ENCODE results near the gene SLC41A1.
"Not testable (repeated sequence)": the region's sequence is repeated elsewhere in the genome, so short reads cannot be mapped to it uniquely, and the experiment has no call there.

The SLC41A1 gene

DNA sequence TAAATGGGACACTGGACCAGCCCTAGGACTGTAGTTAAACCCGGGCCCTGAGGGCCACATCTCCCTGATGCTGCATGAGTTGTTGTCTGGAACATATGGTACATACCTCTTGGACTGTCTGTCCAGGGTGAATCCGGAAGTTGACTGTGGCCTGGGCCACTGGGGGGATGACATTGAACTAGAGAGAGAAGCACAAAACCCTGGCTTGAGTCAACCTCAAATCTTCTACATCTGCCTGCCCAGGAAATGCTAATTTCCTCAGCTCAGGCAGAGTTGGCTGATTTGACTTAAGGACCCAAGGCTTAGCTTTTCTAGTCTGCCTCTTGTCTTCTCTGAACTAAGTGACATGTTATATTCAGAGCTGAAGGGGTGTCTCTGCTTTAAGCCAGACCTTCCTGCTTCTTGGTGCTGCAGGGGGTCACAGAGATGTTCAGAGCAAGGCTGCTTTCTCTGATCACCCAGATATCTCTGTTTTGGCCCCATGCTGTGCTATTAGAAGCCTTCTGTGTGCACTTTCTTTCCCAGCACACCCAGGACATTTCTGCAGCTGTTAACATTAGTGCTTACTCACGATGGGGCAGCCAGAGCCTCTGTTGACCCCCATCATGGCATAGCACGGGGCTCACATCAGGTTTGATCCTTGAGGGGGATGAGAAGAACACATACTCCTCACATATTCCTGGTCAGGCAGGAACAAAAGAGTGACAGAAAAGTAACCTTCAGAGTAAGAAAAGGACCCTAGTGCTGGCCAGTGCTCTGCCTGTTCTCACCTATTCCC is 27.3 kb upstream of the SLC41A1 start:
- Histone ChIP-seq H3K36me3 (ENCODE audit: control insufficient read depth, insufficient read depth, low read length) (no peaks in the 10 kb centered on the region), H3K9ac (ENCODE audit: low read depth, low read length) (no peak overlapping the region), H3K4me1 (ENCODE audit: control insufficient read depth, insufficient read depth, low read length) (peaks cover 3% of the 10 kb centered on the region), H3K9me3 (ENCODE audit: control insufficient read depth, insufficient read depth, low read length) (no peaks in the 10 kb centered on the region), H3K27me3 (ENCODE audit: control insufficient read depth, insufficient read depth, low read length) (no peaks in the 10 kb centered on the region), H3K4me3 (ENCODE audit: low read depth, low read length) (no peak overlapping the region)

GRCh38 chr1:205837382-205837970 is 24.5 kb upstream of the SLC41A1 start:
- no peaks in the 10 kb centered on the region for H3K36me3 ChIP-seq (ENCODE audit: control insufficient read depth, insufficient read depth, low read length)
- no peak overlapping the region for H3K4me3 ChIP-seq (ENCODE audit: low read depth, low read length)
- H3K9ac ChIP-seq (ENCODE audit: low read depth, low read length), result no peak overlapping the region
- no peaks in the 10 kb centered on the region for H3K9me3 ChIP-seq (ENCODE audit: control insufficient read depth, insufficient read depth, low read length)
- peaks cover 3% of the 10 kb centered on the region for H3K4me1 ChIP-seq (ENCODE audit: control insufficient read depth, insufficient read depth, low read length)
- no peaks in the 10 kb centered on the region for H3K27me3 ChIP-seq (ENCODE audit: control insufficient read depth, insufficient read depth, low read length)

GRCh38 chr1:205834751-205835150 is 21.8 kb upstream of the SLC41A1 start:
- Histone ChIP-seq H3K9ac (ENCODE audit: low read depth, low read length) (no peak overlapping the region), H3K4me3 (ENCODE audit: low read depth, low read length) (no peak overlapping the region), H3K4me1 (ENCODE audit: control insufficient read depth, insufficient read depth, low read length) (no peaks in the 10 kb centered on the region), H3K27me3 (ENCODE audit: control insufficient read depth, insufficient read depth, low read length) (no peaks in the 10 kb centered on the region), H3K36me3 (ENCODE audit: control insufficient read depth, insufficient read depth, low read length) (no peaks in the 10 kb centered on the region), H3K9me3 (ENCODE audit: control insufficient read depth, insufficient read depth, low read length) (no peaks in the 10 kb centered on the region)

DNA sequence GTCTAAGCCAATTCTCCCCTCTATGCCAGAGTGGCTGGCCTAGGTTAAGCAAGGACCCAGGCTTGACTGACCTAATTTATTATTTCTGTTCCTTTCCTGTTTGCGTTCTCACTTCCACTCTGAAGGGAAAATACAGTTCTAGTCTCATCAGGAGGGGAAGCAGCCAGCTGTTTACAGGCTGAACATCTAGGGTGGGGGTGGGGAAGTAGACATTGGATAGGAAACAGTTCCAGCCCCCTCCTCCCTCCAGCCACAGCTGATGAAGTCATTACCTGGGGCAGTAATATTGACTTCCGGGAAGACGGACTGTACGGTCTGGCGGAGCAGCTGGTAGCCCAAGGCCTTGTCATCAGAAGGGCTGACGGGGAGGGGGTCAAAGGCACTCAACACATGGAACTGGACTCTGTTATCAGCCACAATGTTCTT is 19.3 kb upstream of the SLC41A1 start:
- Histone ChIP-seq H3K9ac (ENCODE audit: low read depth, low read length) (no peak overlapping the region), H3K4me3 (ENCODE audit: low read depth, low read length) (no peak overlapping the region), H3K4me1 (ENCODE audit: control insufficient read depth, insufficient read depth, low read length) (peaks cover 5% of the 10 kb centered on the region), H3K9me3 (ENCODE audit: control insufficient read depth, insufficient read depth, low read length) (no peaks in the 10 kb centered on the region), H3K36me3 (ENCODE audit: control insufficient read depth, insufficient read depth, low read length) (no peaks in the 10 kb centered on the region), H3K27me3 (ENCODE audit: control insufficient read depth, insufficient read depth, low read length) (no peaks in the 10 kb centered on the region)

DNA sequence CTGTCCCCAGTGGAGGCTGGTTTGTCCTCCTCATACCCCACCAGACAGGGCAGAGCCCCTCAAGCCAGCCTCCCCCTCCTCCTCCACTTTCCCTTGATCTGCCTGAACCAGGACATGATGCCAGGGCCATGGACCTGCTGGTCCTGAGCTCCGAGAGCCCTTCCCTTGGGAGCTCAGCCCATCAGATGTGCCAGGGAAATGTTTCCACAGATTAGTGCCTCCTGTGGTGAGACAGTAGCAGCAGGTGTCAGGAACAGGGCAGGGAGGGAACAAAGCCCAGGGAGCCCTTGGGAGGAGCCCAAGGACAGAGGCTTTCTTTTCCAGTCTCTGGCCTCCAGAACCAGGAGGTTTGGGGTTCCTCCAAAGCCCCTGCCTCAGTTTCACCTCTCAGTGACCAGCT is 14.6 kb upstream of the SLC41A1 start:
- H3K4me3 ChIP-seq (ENCODE audit: low read depth, low read length), result no peak overlapping the region
- no peaks in the 10 kb centered on the region for H3K27me3 ChIP-seq (ENCODE audit: control insufficient read depth, insufficient read depth, low read length)

GRCh38 chr1:205826995-205827394 is 14.0 kb upstream of the SLC41A1 start:
- no peak overlapping the region for H3K9ac ChIP-seq (ENCODE audit: low read depth, low read length)
- H3K9me3 ChIP-seq (ENCODE audit: control insufficient read depth, insufficient read depth, low read length), result no peaks in the 10 kb centered on the region
- H3K4me3 ChIP-seq (ENCODE audit: low read depth, low read length), result no peak overlapping the region
- no peaks in the 10 kb centered on the region for H3K36me3 ChIP-seq (ENCODE audit: control insufficient read depth, insufficient read depth, low read length)
- no peaks in the 10 kb centered on the region for H3K27me3 ChIP-seq (ENCODE audit: control insufficient read depth, insufficient read depth, low read length)
- H3K4me1 ChIP-seq (ENCODE audit: control insufficient read depth, insufficient read depth, low read length), result peaks cover 9% of the 10 kb centered on the region

More for the DNA sequence above, 14.6 kb upstream of the SLC41A1 start:
- H3K36me3 ChIP-seq (ENCODE audit: control insufficient read depth, insufficient read depth, low read length), result no peaks in the 10 kb centered on the region
- H3K9me3 ChIP-seq (ENCODE audit: control insufficient read depth, insufficient read depth, low read length), result no peaks in the 10 kb centered on the region
- no peak overlapping the region for H3K9ac ChIP-seq (ENCODE audit: low read depth, low read length)
- peaks cover 9% of the 10 kb centered on the region for H3K4me1 ChIP-seq (ENCODE audit: control insufficient read depth, insufficient read depth, low read length)

DNA sequence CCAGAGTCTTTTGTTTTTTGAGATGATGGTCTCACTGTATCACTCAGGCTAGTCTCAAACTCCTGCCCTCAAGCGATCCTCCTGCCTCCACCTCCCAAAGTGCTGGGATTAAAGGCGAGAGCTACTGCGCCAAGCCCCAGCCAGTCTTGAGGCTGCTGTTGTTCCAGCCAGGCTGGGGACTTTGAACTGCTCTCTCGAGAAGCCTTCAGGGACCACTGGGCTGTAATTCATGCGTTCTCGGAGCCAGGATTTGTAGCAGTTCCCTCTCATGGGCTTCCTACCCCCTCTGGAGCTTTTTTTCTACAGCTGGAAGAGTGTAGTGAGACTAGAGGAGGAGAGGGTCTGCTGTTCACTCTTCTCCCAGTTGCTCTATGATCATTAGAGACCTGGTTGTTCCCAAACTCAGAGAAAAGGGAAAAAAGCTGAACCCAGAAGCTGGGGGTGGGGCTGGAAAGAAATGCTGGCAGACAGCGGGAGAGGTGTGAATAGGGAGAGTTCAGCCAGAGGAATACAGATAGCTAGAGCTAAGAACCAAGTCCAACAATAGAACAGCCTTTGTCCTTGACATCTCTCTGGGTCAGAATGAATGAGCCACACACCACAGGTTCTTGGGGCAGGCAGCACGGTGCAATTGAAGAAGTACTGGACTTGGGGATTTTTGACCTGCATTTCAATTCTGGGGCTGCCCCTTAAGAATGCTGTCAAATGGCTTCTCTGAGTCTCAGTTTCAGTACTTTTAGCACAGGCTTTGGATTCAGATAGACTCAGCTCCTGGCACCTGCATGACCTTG is 13.2 kb upstream of the SLC41A1 start:
- Histone ChIP-seq H3K4me1 (ENCODE audit: control insufficient read depth, insufficient read depth, low read length) (peaks cover 9% of the 10 kb centered on the region), H3K9me3 (ENCODE audit: control insufficient read depth, insufficient read depth, low read length) (no peaks in the 10 kb centered on the region), H3K9ac (ENCODE audit: low read depth, low read length) (no peak overlapping the region), H3K36me3 (ENCODE audit: control insufficient read depth, insufficient read depth, low read length) (no peaks in the 10 kb centered on the region), H3K4me3 (ENCODE audit: low read depth, low read length) (no peak overlapping the region), H3K27me3 (ENCODE audit: control insufficient read depth, insufficient read depth, low read length) (no peaks in the 10 kb centered on the region)

DNA sequence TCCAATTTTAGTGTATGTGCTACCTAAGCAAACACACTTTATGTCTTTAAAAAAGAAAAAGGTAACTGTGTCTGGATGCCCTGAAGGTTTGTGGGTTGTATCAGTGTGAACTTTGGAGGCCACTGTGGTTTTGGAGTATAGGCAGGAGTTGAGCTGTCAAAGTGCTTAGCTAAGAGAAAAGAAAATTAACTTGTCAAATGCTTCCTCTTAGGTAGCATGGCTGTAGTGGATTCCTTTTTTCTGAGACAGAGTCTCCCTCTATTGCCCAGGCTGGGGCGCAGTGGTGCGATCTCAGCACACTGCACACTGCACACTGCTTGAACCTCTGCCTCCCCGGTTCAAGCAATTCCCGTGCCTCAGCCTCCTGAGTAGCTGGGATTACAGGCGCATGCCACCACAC is 11.2 kb upstream of the SLC41A1 start:
- peaks cover 9% of the 10 kb centered on the region for H3K4me1 ChIP-seq (ENCODE audit: control insufficient read depth, insufficient read depth, low read length)
- H3K9me3 ChIP-seq (ENCODE audit: control insufficient read depth, insufficient read depth, low read length), result no peaks in the 10 kb centered on the region
- H3K4me3 ChIP-seq (ENCODE audit: low read depth, low read length), result no peak overlapping the region
- no peaks in the 10 kb centered on the region for H3K27me3 ChIP-seq (ENCODE audit: control insufficient read depth, insufficient read depth, low read length)
- H3K9ac ChIP-seq (ENCODE audit: low read depth, low read length), result no peak overlapping the region
- H3K36me3 ChIP-seq (ENCODE audit: control insufficient read depth, insufficient read depth, low read length), result no peaks in the 10 kb centered on the region

- not testable (repeated sequence) for H3K4me3 ChIP-seq (ENCODE audit: low read depth, low read length); H3K4me1 ChIP-seq (ENCODE audit: control insufficient read depth, insufficient read depth, low read length); H3K36me3 ChIP-seq (ENCODE audit: control insufficient read depth, insufficient read depth, low read length)
These were observed 10.3 kb upstream of the SLC41A1 start for GRCh38 chr1:205823260-205823659.

DNA sequence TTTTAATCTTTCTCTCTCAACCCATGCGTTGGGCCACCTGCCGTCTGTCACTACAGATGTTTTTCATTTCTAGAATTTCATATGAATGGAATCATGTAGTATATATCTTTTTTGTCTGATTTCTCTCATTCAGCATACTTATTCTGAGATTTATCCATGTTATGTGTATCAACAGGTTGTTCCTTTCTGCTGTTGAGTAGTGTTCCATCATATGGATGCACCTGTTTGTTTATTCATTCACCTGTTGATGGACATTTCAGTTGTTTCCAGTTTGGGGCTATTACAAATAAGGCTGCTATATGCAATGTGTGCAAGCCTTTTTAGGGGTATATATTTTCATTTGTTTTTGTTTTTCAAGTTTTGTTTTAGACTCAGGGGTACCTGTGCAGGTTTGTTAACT is 9.4 kb upstream of the SLC41A1 start:
- H3K27me3 ChIP-seq (ENCODE audit: control insufficient read depth, insufficient read depth, low read length), result no peaks in the 10 kb centered on the region
- H3K4me3 ChIP-seq (ENCODE audit: low read depth, low read length), result no peak overlapping the region
- H3K9me3 ChIP-seq (ENCODE audit: control insufficient read depth, insufficient read depth, low read length), result no peaks in the 10 kb centered on the region
- H3K36me3 ChIP-seq (ENCODE audit: control insufficient read depth, insufficient read depth, low read length), result no peaks in the 10 kb centered on the region
- H3K9ac ChIP-seq (ENCODE audit: low read depth, low read length), result no peak overlapping the region
- H3K4me1 ChIP-seq (ENCODE audit: control insufficient read depth, insufficient read depth, low read length), result peaks cover 4% of the 10 kb centered on the region

More at GRCh38 chr1:205823260-205823659, 10.3 kb upstream of the SLC41A1 start:
- H3K27me3 ChIP-seq (ENCODE audit: control insufficient read depth, insufficient read depth, low read length); H3K9ac ChIP-seq (ENCODE audit: low read depth, low read length); H3K9me3 ChIP-seq (ENCODE audit: control insufficient read depth, insufficient read depth, low read length): not testable (repeated sequence)

GRCh38 chr1:205817988-205818387 is 5.0 kb upstream of the SLC41A1 start:
- Histone ChIP-seq H3K4me3 (ENCODE audit: low read depth, low read length) (no peak overlapping the region), H3K36me3 (ENCODE audit: control insufficient read depth, insufficient read depth, low read length) (no peaks in the 10 kb centered on the region), H3K9ac (ENCODE audit: low read depth, low read length) (no peak overlapping the region), H3K9me3 (ENCODE audit: control insufficient read depth, insufficient read depth, low read length) (no peaks in the 10 kb centered on the region), H3K27me3 (ENCODE audit: control insufficient read depth, insufficient read depth, low read length) (peaks cover 12% of the 10 kb centered on the region), H3K4me1 (ENCODE audit: control insufficient read depth, insufficient read depth, low read length) (peaks cover 7% of the 10 kb centered on the region)
